OCI-LY3 (cell line): ENCODE measurements around the gene PHF13.

Source experiments
- H2AFZ ChIP-seq: fragments of 200-600, 300-600 bp; shearing (Covaris generic); 2 replicates; pipeline ENCODE4 v1.6.0; 2014; ENCODE audit warnings: antibody characterized with exemption, low read depth, low read length
- H3K27ac ChIP-seq: fragments of 200-600, 300-600 bp; sonication (generic); 2 replicates; pipeline ENCODE4 v1.5.1; 2014; ENCODE audit warnings: mild to moderate bottlenecking, low read length, moderate library complexity, mixed read lengths
- H3K27me3 ChIP-seq: fragments of 200-600, 300-600 bp; sonication (generic); 2 replicates; pipeline ENCODE4 v1.6.1; 2014; ENCODE audit warnings: low read depth, low read length, mixed read lengths
- H3K36me3 ChIP-seq: fragments of 200-600, 300-600 bp; sonication (generic); replicated peaks from 2 replicates; pipeline ENCODE3; 2014; ENCODE audit warnings: low read depth, low read length, mixed read lengths
- H3K4me1 ChIP-seq: fragments of 300-600, 200-600 bp; sonication (generic); 2 replicates; pipeline ENCODE4 v1.6.1; 2014; ENCODE audit warnings: low read length, mixed read lengths
- H3K4me2 ChIP-seq: fragments of 200-600, 300-600 bp; sonication (generic); 2 replicates; pipeline ENCODE4 v1.6.1; 2014; ENCODE audit warnings: low read length, mixed read lengths
- H3K4me3 ChIP-seq: fragments of 300-600, 200-600 bp; sonication (generic); 2 replicates; pipeline ENCODE4 v1.5.1; 2014; ENCODE audit warnings: antibody characterized with exemption, mild to moderate bottlenecking, low read length, moderate library complexity
- H3K79me2 ChIP-seq: fragments of 300-600, 200-600 bp; shearing (Covaris generic); 2 replicates; pipeline ENCODE4 v1.6.1; 2014; ENCODE audit warnings: mild to moderate bottlenecking, low read length, mixed read lengths
- H3K9ac ChIP-seq: fragments of 300-600, 200-600 bp; shearing (Covaris generic); 2 replicates; pipeline ENCODE4 v1.6.0; 2014; ENCODE audit warnings: mild to moderate bottlenecking, low read length, moderate library complexity
- H3K9me3 ChIP-seq: fragments of 200-600, 300-600 bp; shearing (Covaris generic); 2 replicates; pipeline ENCODE4 v1.6.1; 2014; ENCODE audit warnings: low read length, mixed read lengths; ENCODE audit not compliant: insufficient read depth
- H4K20me1 ChIP-seq: fragments of 200-600, 300-600 bp; sonication (generic); 2 replicates; pipeline ENCODE4 v1.6.1; 2016; ENCODE audit warnings: low read length, mixed read lengths; ENCODE audit not compliant: insufficient read depth
- CTCF ChIP-seq: fragments of 200-600, 300-600 bp; sonication (generic); IDR thresholded peaks from 2 replicates; pipeline ENCODE4 v1.5.1; 2014; ENCODE audit warnings: antibody characterized with exemption, low read length, low read depth
- EZH2phosphoT487 ChIP-seq: fragments of 200-600 bp; shearing (Covaris generic); IDR thresholded peaks from 2 replicates; pipeline ENCODE4 v1.6.1; 2018; ENCODE audit warnings: antibody characterized with exemption, mixed run types, low read depth

PHF13 gene

GRCh38 chr1:6652986-6653385, 39.5 kb downstream of the PHF13 start:
- no peaks in the 10 kb centered on the region for H3K27me3 ChIP-seq

DNA sequence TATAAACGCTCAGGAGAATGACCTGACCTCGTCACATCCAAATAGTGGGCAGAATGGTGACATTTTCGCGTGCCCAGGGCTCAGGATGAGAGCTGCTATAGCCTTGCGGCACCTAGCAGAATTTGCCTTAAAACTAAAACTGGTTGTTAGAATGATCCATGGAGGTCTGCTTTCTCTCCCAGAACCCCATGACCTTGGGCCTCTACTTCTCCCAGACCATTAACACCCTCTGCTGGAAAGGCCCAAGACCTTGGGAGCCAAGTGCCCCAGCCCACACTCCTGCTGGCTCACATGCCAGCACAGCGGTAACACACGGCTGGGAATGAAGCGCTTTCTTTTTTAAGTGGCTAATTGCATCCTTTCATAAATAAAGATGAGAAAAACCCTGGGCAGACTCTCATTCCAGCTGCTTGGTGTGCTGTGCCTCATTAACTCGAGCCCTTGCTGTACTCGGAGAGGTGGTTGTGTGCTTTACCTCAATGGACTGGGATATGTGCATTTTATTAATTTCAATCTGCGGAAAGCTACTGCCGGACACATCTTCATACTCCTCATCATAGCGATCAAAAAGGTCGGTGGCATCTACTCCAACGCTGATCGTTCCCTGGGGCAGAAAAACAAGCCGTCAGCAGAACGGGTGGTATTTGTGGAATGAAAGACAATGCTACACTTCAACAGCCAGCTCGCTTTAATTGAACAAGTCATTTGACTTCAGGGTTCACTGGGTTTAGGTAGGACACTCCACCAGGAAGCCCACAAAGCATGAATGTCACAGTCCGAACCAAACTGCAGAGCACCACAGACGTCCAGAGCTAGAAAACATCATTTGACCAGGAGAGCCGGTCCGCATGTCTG, 40.1 kb downstream of the PHF13 start:
- Histone ChIP-seq H3K36me3 (peaks cover 7% of the 10 kb centered on the region), H4K20me1 (no peaks in the 10 kb centered on the region), H3K27me3 (no peaks in the 10 kb centered on the region), H3K4me3 (no peak overlapping the region), H3K4me1 (no peaks in the 10 kb centered on the region), H3K27ac (no peak overlapping the region), H3K9ac (no peak overlapping the region), H3K9me3 (no peaks in the 10 kb centered on the region), H3K79me2 (no peaks in the 10 kb centered on the region), H2AFZ (no peak overlapping the region), H3K4me2 (no peak overlapping the region)
- no peak for TF ChIP-seq EZH2phosphoT487
- TF ChIP-seq CTCF: no peak

More at GRCh38 chr1:6652986-6653385, 39.5 kb downstream of the PHF13 start:
- H3K4me2 ChIP-seq: no peak overlapping the region
- no peaks in the 10 kb centered on the region for H3K4me1 ChIP-seq
- peaks cover 7% of the 10 kb centered on the region for H3K36me3 ChIP-seq
- H3K9me3 ChIP-seq: no peaks in the 10 kb centered on the region
- no peaks in the 10 kb centered on the region for H4K20me1 ChIP-seq
- H3K27ac ChIP-seq: no peak overlapping the region
- no peak overlapping the region for H2AFZ ChIP-seq
- H3K4me3 ChIP-seq: no peak overlapping the region
- TF ChIP-seq EZH2phosphoT487: no peak
- TF ChIP-seq CTCF: no peak
- H3K9ac ChIP-seq: no peak overlapping the region
- H3K79me2 ChIP-seq: no peaks in the 10 kb centered on the region

- TF ChIP-seq EZH2phosphoT487: no peak
- no peak for TF ChIP-seq CTCF
- no peaks in the 10 kb centered on the region for H3K9me3 ChIP-seq
These were observed 43.6 kb downstream of the PHF13 start for GRCh38 chr1:6657138-6657537.

GRCh38 chr1:6658359-6659060, 45.0 kb downstream of the PHF13 start:
- Histone ChIP-seq H3K36me3 (peaks cover under 1% of the 10 kb centered on the region), H3K4me3 (no peak overlapping the region), H4K20me1 (no peaks in the 10 kb centered on the region), H3K9me3 (no peaks in the 10 kb centered on the region), H3K4me2 (no peak overlapping the region), H2AFZ (no peak overlapping the region), H3K9ac (no peak overlapping the region), H3K79me2 (no peaks in the 10 kb centered on the region; the same call in 1 of the 2 replicates), H3K4me1 (no peaks in the 10 kb centered on the region), H3K27me3 (no peaks in the 10 kb centered on the region), H3K27ac (no peak overlapping the region)
- TF ChIP-seq CTCF: no peak
- no peak for TF ChIP-seq EZH2phosphoT487

More at GRCh38 chr1:6657138-6657537, 43.6 kb downstream of the PHF13 start:
- no peak overlapping the region for H3K4me2 ChIP-seq
- no peak overlapping the region for H2AFZ ChIP-seq
- no peaks in the 10 kb centered on the region for H3K4me1 ChIP-seq
- H3K27me3 ChIP-seq: no peaks in the 10 kb centered on the region
- peaks cover 7% of the 10 kb centered on the region for H3K36me3 ChIP-seq
- no peak overlapping the region for H3K9ac ChIP-seq
- H3K4me3 ChIP-seq: no peak overlapping the region
- no peak overlapping the region for H3K27ac ChIP-seq
- H4K20me1 ChIP-seq: no peaks in the 10 kb centered on the region
- no peaks in the 10 kb centered on the region; the same call in 1 of the 2 replicates for H3K79me2 ChIP-seq
